Keratinocyte (primary cell): Measurements from ENCODE around the gene POLD1. TPM values are rescaled to one million over a fixed set of nuclear protein-coding genes. Genes with fewer than 3 reads are reported as not detected.
"Not testable (repeated sequence)": the region's sequence is repeated elsewhere in the genome, so short reads cannot be mapped to it uniquely, and the experiment has no call there.

ENCODE experiments used
- DNase-seq: peaks from one replicate; pipeline ENCODE4 v3.0.0-alpha.2; 2011; ENCODE audit warnings: low read depth, missing footprints, low spot score
- FAIRE-seq: peaks from 2 replicates; lab custom pipeline; 2011; peaks lifted over from hg19 to GRCh38; lab: Jason Lieb, UNC
- H2AFZ ChIP-seq: 2 replicates; pipeline ENCODE4 v1.6.0; 2012; ENCODE audit warnings: low read length, control low read depth, inconsistent platforms; ENCODE audit not compliant: control insufficient read depth
- H3K27ac ChIP-seq: 2 replicates; pipeline ENCODE4 v1.5.1; 2011; ENCODE audit warnings: low read length; ENCODE audit not compliant: control insufficient read depth, insufficient read depth
- H3K27me3 ChIP-seq: 3 replicates; pipeline ENCODE4 v1.6.0; 2011; ENCODE audit warnings: low read length; ENCODE audit not compliant: control insufficient read depth, insufficient read depth; ENCODE audit errors: extremely low read depth
- H3K36me3 ChIP-seq, 2 experiments: 2 replicates in 1 of 2; 3 replicates in 1 of 2; pipeline ENCODE4 v1.5.1; 2011; ENCODE audit warnings: low read length in 2 of 2, mild to moderate bottlenecking in 1 of 2; ENCODE audit not compliant: control insufficient read depth in 2 of 2, insufficient read depth in 2 of 2; ENCODE audit errors: extremely low read depth in 1 of 2
- H3K4me1 ChIP-seq: 3 replicates; pipeline ENCODE4 v1.5.1; 2011; ENCODE audit warnings: low read length; ENCODE audit not compliant: control insufficient read depth, insufficient read depth; ENCODE audit errors: extremely low read depth
- H3K4me2 ChIP-seq: 3 replicates; pipeline ENCODE4 v1.6.0; 2011; ENCODE audit warnings: low read depth, low read length; ENCODE audit not compliant: control insufficient read depth, insufficient read depth; ENCODE audit errors: extremely low read depth
- H3K4me3 ChIP-seq, 3 experiments: fragments of 200-600 bp in 1 of 3; sonication (generic) in 1 of 3; 2 replicates in 2 of 3; 3 replicates in 1 of 3; pipeline ENCODE4 v1.5.1; 2011 to 2016; ENCODE audit warnings: low read length in 3 of 3, mild to moderate bottlenecking in 3 of 3, control low read depth in 2 of 3, inconsistent platforms in 1 of 3, low read depth in 1 of 3, mixed read lengths in 1 of 3, mixed run types in 1 of 3, moderate library complexity in 1 of 3; ENCODE audit not compliant: control insufficient read depth in 2 of 3, insufficient read depth in 2 of 3; ENCODE audit errors: extremely low read depth in 1 of 3
- H3K79me2 ChIP-seq: 2 replicates; pipeline ENCODE4 v1.6.0; 2012; ENCODE audit warnings: low read length; ENCODE audit not compliant: control insufficient read depth, insufficient read depth
- H3K9ac ChIP-seq: 3 replicates; pipeline ENCODE4 v1.6.0; 2011; ENCODE audit warnings: low read length; ENCODE audit not compliant: control insufficient read depth, insufficient read depth; ENCODE audit errors: extremely low read depth
- H3K9me1 ChIP-seq: 3 replicates; pipeline ENCODE4 v1.6.0; 2011; ENCODE audit warnings: low read length; ENCODE audit not compliant: control insufficient read depth, insufficient read depth; ENCODE audit errors: extremely low read depth
- H3K9me3 ChIP-seq: 2 replicates; pipeline ENCODE4 v1.5.1; 2012; ENCODE audit warnings: low read depth, low read length; ENCODE audit not compliant: control insufficient read depth
- H4K20me1 ChIP-seq: 3 replicates; pipeline ENCODE4 v1.6.0; 2011; ENCODE audit warnings: low read length; ENCODE audit not compliant: control insufficient read depth, insufficient read depth; ENCODE audit errors: extremely low read depth
- EZH2 ChIP-seq: IDR thresholded peaks from one replicate; pipeline ENCODE4 v1.6.1; 2012; ENCODE audit warnings: inconsistent platforms, mild to moderate bottlenecking, low read length, moderate library complexity
- dilution Hi-C: fragments of 300-500 bp; cut with MboI; formaldehyde crosslinking; loops from one replicate; pipeline ENCODE4 v1.7.0; 2020; ENCODE audit warnings: low sequenced_read_pairs; ENCODE audit not compliant: extremely low pct_ligation_motif_present
- polyA plus RNA-seq, 5 experiments: library from polyadenylated mRNA; depleted of rRNA in 3 of 5; stranded (reverse) in 3 of 5; stranded (forward) in 1 of 5; unstranded in 1 of 5; fragments of >200 nt; gene quantifications; 1 replicate in 1 of 5; 2 replicates in 3 of 5; 3 replicates in 1 of 5; pipeline versions ENCODE4 v1.2.1 to v1.2.3, GENCODE V29; 2011 to 2012; ENCODE audit warnings: missing spikeins in 2 of 5, low read depth in 1 of 5, low replicate concordance in 1 of 5
- TF ChIP-seq, protein P1 (sequence below), 3 experiments: IDR thresholded peaks in 1 of 3; conservative IDR thresholded peaks in 1 of 3; optimal IDR thresholded peaks in 1 of 3; 2 replicates in 2 of 3; 3 replicates in 1 of 3; pipeline versions ENCODE3 to v1.5.1; 2011; ENCODE audit warnings: low read length in 3 of 3, mild to moderate bottlenecking in 3 of 3, moderate library complexity in 2 of 3, control low read depth in 1 of 3, inconsistent platforms in 1 of 3; ENCODE audit not compliant: insufficient read depth in 2 of 3; ENCODE audit errors: extremely low read depth in 1 of 3

The POLD1 gene
- polyA plus RNA-seq, 1 donor (not counting 4 experiments of a cell fraction or from before 2014, with no cell fraction given) = 8.7 TPM

DNA sequence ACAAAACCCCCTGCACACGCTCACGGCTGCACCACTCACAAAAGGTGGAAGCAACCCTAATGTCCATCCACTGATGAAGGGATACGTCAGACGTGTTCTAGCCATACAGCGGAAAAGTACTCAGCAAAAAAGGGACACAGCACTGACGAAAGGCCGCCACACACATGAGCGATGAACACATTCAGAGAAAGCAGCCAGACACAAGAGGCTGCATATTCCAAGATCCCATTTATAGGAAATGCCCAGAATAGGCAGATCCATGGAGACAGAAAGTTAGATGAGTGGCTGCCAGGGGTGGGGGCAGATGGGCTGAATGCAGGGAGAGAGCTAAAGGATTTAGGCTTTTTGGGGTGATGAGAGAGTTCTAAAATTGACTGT lies 3.7 kb downstream of the POLD1 start:
- no peaks in the 10 kb centered on the region for H4K20me1 ChIP-seq
- dilution Hi-C loops = no loop called here
- no peak overlapping the region for H3K4me3 ChIP-seq
- H2AFZ ChIP-seq = no peak overlapping the region
- H3K27ac ChIP-seq = no peak overlapping the region
- H3K9me1 ChIP-seq = peaks cover 2% of the 10 kb centered on the region
- no peak overlapping the region for H3K9ac ChIP-seq
- DNase-seq (no peak), FAIRE-seq (no peak)
- TF ChIP-seq EZH2 = no peak
- TF ChIP-seq, protein P1, sequence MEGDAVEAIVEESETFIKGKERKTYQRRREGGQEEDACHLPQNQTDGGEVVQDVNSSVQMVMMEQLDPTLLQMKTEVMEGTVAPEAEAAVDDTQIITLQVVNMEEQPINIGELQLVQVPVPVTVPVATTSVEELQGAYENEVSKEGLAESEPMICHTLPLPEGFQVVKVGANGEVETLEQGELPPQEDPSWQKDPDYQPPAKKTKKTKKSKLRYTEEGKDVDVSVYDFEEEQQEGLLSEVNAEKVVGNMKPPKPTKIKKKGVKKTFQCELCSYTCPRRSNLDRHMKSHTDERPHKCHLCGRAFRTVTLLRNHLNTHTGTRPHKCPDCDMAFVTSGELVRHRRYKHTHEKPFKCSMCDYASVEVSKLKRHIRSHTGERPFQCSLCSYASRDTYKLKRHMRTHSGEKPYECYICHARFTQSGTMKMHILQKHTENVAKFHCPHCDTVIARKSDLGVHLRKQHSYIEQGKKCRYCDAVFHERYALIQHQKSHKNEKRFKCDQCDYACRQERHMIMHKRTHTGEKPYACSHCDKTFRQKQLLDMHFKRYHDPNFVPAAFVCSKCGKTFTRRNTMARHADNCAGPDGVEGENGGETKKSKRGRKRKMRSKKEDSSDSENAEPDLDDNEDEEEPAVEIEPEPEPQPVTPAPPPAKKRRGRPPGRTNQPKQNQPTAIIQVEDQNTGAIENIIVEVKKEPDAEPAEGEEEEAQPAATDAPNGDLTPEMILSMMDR (optimal IDR thresholded peaks at IDR 0.05 in 1 of 3, IDR thresholded peaks at IDR 0.05 in 1 of 3, conservative IDR thresholded peaks at IDR 0.05 in 1 of 3; ENCODE audit: extremely low read depth in 1 of 3, insufficient read depth in 2 of 3, low read length in 3 of 3) = no peak
- no peaks in the 10 kb centered on the region for H3K27me3 ChIP-seq
- H3K79me2 ChIP-seq = peaks cover 43% of the 10 kb centered on the region
- peaks cover 18% of the 10 kb centered on the region for H3K4me1 ChIP-seq
- no peaks in the 10 kb centered on the region for H3K9me3 ChIP-seq
- peaks cover 4 to 16% of the 10 kb centered on the region in 2 experiments for H3K36me3 ChIP-seq
- H3K4me2 ChIP-seq = no peak overlapping the region

- dilution Hi-C loops, H3K27ac ChIP-seq, H3K9me3 ChIP-seq, H3K4me2 ChIP-seq, H3K27me3 ChIP-seq, H3K4me1 ChIP-seq, H3K9ac ChIP-seq, H2AFZ ChIP-seq, H3K4me3 ChIP-seq, DNase-seq, H4K20me1 ChIP-seq, H3K9me1 ChIP-seq, FAIRE-seq: not testable (repeated sequence)
- peaks cover 50% of the 10 kb centered on the region for H3K79me2 ChIP-seq
- H3K36me3 ChIP-seq = peaks cover 4 to 20% of the 10 kb centered on the region in 2 experiments
Measured at GRCh38 chr19:50390295-50390694, 6.1 kb downstream of the POLD1 start.

GRCh38 chr19:50390952-50391351 lies 6.8 kb downstream of the POLD1 start:
- FAIRE-seq, H4K20me1 ChIP-seq, dilution Hi-C loops, H3K9me3 ChIP-seq, DNase-seq, H3K27ac ChIP-seq, H3K4me3 ChIP-seq, H3K27me3 ChIP-seq, H3K4me2 ChIP-seq, H3K9me1 ChIP-seq, H3K4me1 ChIP-seq, H3K9ac ChIP-seq, H2AFZ ChIP-seq: not testable (repeated sequence)
- peaks cover 45% of the 10 kb centered on the region for H3K79me2 ChIP-seq
- peaks cover 4 to 20% of the 10 kb centered on the region in 2 experiments for H3K36me3 ChIP-seq
